HEK293 (cell line): Measurements from ENCODE around the gene BCL11A.

Experiments
- GLI4 ChIP-seq: fragments of 450-650 bp; formaldehyde crosslinking; IDR thresholded peaks from 2 replicates; pipeline ENCODE4 v1.5.1; 2016; ENCODE audit warnings: missing biosample characterization, missing genetic modification characterization
- KLF7 ChIP-seq: fragments of 450-650 bp; formaldehyde crosslinking; IDR thresholded peaks from 2 replicates; pipeline ENCODE4 v1.5.1; 2016; ENCODE audit warnings: missing biosample characterization, missing genetic modification characterization, borderline replicate concordance
- ZNF155 ChIP-seq: fragments of 450-650 bp; formaldehyde crosslinking; IDR thresholded peaks from 2 replicates; pipeline ENCODE4 v1.5.1; 2016; ENCODE audit warnings: missing biosample characterization, missing genetic modification characterization
- ZNF23 ChIP-seq: fragments of 450-650 bp; formaldehyde crosslinking; IDR thresholded peaks from 2 replicates; pipeline ENCODE4 v1.5.1; 2016; ENCODE audit warnings: missing biosample characterization, missing genetic modification characterization, borderline replicate concordance
- ZNF426 ChIP-seq: fragments of 450-650 bp; formaldehyde crosslinking; IDR thresholded peaks from 2 replicates; pipeline ENCODE4 v1.5.1; 2017; ENCODE audit warnings: missing biosample characterization, missing genetic modification characterization, mild to moderate bottlenecking, inconsistent platforms, moderate library complexity
- ZNF473 ChIP-seq: fragments of 450-650 bp; formaldehyde crosslinking; IDR thresholded peaks from 2 replicates; pipeline ENCODE4 v1.5.1; 2017; ENCODE audit warnings: missing biosample characterization, missing genetic modification characterization
- ZNF654 ChIP-seq: fragments of 450-650 bp; formaldehyde crosslinking; IDR thresholded peaks from 2 replicates; pipeline ENCODE4 v1.5.1; 2016; ENCODE audit warnings: low read depth, missing biosample characterization, missing genetic modification characterization
- ZNF747 ChIP-seq: fragments of 450-650 bp; formaldehyde crosslinking; IDR thresholded peaks from 2 replicates; pipeline ENCODE4 v1.5.1; 2016; ENCODE audit warnings: missing biosample characterization, missing genetic modification characterization
- ZNF843 ChIP-seq: fragments of 450-650 bp; formaldehyde crosslinking; IDR thresholded peaks from 2 replicates; pipeline ENCODE4 v1.5.1; 2016; ENCODE audit warnings: missing biosample characterization, missing genetic modification characterization
- TF ChIP-seq, protein P1 (sequence below): fragments of 450-650 bp; formaldehyde crosslinking; IDR thresholded peaks from 2 replicates; pipeline ENCODE4 v1.5.1; 2016; ENCODE audit warnings: missing biosample characterization, missing genetic modification characterization
- TF ChIP-seq, protein P2 (sequence below): fragments of 450-650 bp; formaldehyde crosslinking; IDR thresholded peaks from 2 replicates; pipeline ENCODE4 v1.5.1; 2016; ENCODE audit warnings: missing biosample characterization, missing genetic modification characterization
- TF ChIP-seq, protein P3 (sequence below): fragments of 450-650 bp; formaldehyde crosslinking; IDR thresholded peaks from 2 replicates; pipeline ENCODE4 v1.5.1; 2016; ENCODE audit warnings: missing biosample characterization, missing genetic modification characterization

DNA sequence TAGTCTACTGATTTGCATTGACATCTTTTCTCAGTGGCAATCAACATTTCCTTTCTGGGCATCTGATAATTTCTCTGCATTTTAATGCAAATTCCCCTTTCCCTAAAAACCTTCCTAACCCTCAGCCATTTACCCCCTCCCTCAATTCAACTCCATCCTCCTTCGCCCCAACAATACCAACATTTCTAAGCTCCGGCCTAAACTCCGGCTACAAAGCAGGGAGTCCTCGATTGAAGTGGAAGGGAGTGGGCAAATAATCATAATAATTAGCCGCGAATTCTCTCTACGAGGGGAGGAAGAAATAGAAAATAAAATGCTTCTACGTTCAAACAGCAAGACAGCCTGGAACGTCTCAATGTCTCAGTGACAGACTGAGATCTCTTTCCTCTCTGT is 4.6 kb downstream of the BCL11A start:
- TF ChIP-seq ZNF843 (tag by site-specific recombination) (no peak), ZNF155 (tag by site-specific recombination) (no peak), ZNF426 (tag by site-specific recombination) (no peak), ZNF23 (tag by site-specific recombination) (no peak), GLI4 (tag by site-specific recombination) (no peak), ZNF473 (tag by site-specific recombination) (no peak), ZNF654 (tag by site-specific recombination) (no peak), KLF7 (no peak), ZNF747 (tag by site-specific recombination) (no peak)
- TF ChIP-seq, protein P1, sequence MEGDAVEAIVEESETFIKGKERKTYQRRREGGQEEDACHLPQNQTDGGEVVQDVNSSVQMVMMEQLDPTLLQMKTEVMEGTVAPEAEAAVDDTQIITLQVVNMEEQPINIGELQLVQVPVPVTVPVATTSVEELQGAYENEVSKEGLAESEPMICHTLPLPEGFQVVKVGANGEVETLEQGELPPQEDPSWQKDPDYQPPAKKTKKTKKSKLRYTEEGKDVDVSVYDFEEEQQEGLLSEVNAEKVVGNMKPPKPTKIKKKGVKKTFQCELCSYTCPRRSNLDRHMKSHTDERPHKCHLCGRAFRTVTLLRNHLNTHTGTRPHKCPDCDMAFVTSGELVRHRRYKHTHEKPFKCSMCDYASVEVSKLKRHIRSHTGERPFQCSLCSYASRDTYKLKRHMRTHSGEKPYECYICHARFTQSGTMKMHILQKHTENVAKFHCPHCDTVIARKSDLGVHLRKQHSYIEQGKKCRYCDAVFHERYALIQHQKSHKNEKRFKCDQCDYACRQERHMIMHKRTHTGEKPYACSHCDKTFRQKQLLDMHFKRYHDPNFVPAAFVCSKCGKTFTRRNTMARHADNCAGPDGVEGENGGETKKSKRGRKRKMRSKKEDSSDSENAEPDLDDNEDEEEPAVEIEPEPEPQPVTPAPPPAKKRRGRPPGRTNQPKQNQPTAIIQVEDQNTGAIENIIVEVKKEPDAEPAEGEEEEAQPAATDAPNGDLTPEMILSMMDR (tag by site-specific recombination) = no peak
- TF ChIP-seq, protein P2, sequence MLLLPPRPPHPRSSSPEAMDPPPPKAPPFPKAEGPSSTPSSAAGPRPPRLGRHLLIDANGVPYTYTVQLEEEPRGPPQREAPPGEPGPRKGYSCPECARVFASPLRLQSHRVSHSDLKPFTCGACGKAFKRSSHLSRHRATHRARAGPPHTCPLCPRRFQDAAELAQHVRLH = no peak
- TF ChIP-seq, protein P3, sequence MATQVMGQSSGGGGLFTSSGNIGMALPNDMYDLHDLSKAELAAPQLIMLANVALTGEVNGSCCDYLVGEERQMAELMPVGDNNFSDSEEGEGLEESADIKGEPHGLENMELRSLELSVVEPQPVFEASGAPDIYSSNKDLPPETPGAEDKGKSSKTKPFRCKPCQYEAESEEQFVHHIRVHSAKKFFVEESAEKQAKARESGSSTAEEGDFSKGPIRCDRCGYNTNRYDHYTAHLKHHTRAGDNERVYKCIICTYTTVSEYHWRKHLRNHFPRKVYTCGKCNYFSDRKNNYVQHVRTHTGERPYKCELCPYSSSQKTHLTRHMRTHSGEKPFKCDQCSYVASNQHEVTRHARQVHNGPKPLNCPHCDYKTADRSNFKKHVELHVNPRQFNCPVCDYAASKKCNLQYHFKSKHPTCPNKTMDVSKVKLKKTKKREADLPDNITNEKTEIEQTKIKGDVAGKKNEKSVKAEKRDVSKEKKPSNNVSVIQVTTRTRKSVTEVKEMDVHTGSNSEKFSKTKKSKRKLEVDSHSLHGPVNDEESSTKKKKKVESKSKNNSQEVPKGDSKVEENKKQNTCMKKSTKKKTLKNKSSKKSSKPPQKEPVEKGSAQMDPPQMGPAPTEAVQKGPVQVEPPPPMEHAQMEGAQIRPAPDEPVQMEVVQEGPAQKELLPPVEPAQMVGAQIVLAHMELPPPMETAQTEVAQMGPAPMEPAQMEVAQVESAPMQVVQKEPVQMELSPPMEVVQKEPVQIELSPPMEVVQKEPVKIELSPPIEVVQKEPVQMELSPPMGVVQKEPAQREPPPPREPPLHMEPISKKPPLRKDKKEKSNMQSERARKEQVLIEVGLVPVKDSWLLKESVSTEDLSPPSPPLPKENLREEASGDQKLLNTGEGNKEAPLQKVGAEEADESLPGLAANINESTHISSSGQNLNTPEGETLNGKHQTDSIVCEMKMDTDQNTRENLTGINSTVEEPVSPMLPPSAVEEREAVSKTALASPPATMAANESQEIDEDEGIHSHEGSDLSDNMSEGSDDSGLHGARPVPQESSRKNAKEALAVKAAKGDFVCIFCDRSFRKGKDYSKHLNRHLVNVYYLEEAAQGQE (tag by site-specific recombination) = no peak
